K562 treated with DMSO at 1 percent for 4 hours (cell line): ENCODE measurements around the gene TET2. TPM values are rescaled to one million over a fixed set of nuclear protein-coding genes. Genes with fewer than 3 reads are reported as not detected.

Experiments used
- total RNA-seq: library from RNA; unstranded; fragments of 300-600 nt; gene quantifications from 2 replicates; pipeline ENCODE4 v1.2.3, GENCODE V29; 2022; ENCODE audit not compliant: insufficient read depth

Gene TET2
- 2.2 and 2.9 TPM in 2 replicates for total RNA-seq

GRCh38 chr4:105146276-105147015, at the start of gene TET2:
Gene TET2, plus strand, starts transcription at chr4:105146876. Its CDS starts 87,067 bp downstream, at chr4:105233943.

